Pons (tissue), 1 donor: ENCODE measurements around the gene PLEKHJ1.
A peak's percentile ranks its signal among the peaks of the same experiment; 100 is the strongest.

Experiments
- DNase-seq: peaks from one replicate; pipeline ENCODE4 v3.0.0-alpha.2; 2016; ENCODE audit warnings: low spot score

Gene PLEKHJ1

GRCh38 chr19:2249010-2249866 is 13.1 kb upstream of the PLEKHJ1 start, which contains the start of gene AMH:
TSS of gene AMH (plus strand) at chr19:2249323. CDS start at chr19:2249333, 10 bp downstream.
- DNase-seq = no peak

GRCh38 chr19:2248136-2249009 is 12.2 kb upstream of the PLEKHJ1 start:
- DNase-seq = no peak

GRCh38 chr19:2247433-2248101 is 11.4 kb upstream of the PLEKHJ1 start:
- no peak for DNase-seq

- no peak for DNase-seq
These were observed 10.8 kb upstream of the PLEKHJ1 start for GRCh38 chr19:2246801-2247361.

- no peak for DNase-seq
These were observed 10.0 kb upstream of the PLEKHJ1 start for GRCh38 chr19:2246014-2246620.

- no peak for DNase-seq
These were observed 9.1 kb upstream of the PLEKHJ1 start for GRCh38 chr19:2245273-2245672.

- no peak for DNase-seq
These were observed 8.4 kb upstream of the PLEKHJ1 start for GRCh38 chr19:2244486-2244885.

GRCh38 chr19:2244125-2244411 is 7.9 kb upstream of the PLEKHJ1 start:
- DNase-seq = no peak

GRCh38 chr19:2243274-2244124 is 7.4 kb upstream of the PLEKHJ1 start:
- no peak for DNase-seq

- no peak for DNase-seq
These were observed 6.7 kb upstream of the PLEKHJ1 start for GRCh38 chr19:2242816-2243215.

GRCh38 chr19:2242092-2242537 is 6.0 kb upstream of the PLEKHJ1 start:
- no peak for DNase-seq

GRCh38 chr19:2240881-2241760 is 5.0 kb upstream of the PLEKHJ1 start:
- DNase-seq = no peak

- peak; percentile 29 for DNase-seq
These were observed 3.9 kb upstream of the PLEKHJ1 start for GRCh38 chr19:2239771-2240770.

GRCh38 chr19:2239173-2239572 is 3.0 kb upstream of the PLEKHJ1 start:
- peak; percentile 25 for DNase-seq

GRCh38 chr19:2237869-2238153 is 1.7 kb upstream of the PLEKHJ1 start:
- no peak for DNase-seq

- DNase-seq = no peak
These were observed 1.1 kb upstream of the PLEKHJ1 start for GRCh38 chr19:2237051-2237868.

- no peak for DNase-seq
These were observed 140 bp downstream of the PLEKHJ1 start for GRCh38 chr19:2236064-2236313.
